TTC549 (cell line): Measurements from ENCODE around the gene YIPF2.

ENCODE experiments used
- FAIRE-seq: peaks from 2 replicates; lab custom pipeline; 2012; peaks lifted over from hg19 to GRCh38; lab: Jason Lieb, UNC

YIPF2 gene

GRCh38 chr19:10872546-10873107 is 55.8 kb downstream of the YIPF2 start:
- no peak for FAIRE-seq
